ENCODE data around the gene REEP2. TPM values are rescaled to one million over a fixed set of nuclear protein-coding genes. Genes with fewer than 3 reads are reported as not detected.

Gene REEP2, protein sequence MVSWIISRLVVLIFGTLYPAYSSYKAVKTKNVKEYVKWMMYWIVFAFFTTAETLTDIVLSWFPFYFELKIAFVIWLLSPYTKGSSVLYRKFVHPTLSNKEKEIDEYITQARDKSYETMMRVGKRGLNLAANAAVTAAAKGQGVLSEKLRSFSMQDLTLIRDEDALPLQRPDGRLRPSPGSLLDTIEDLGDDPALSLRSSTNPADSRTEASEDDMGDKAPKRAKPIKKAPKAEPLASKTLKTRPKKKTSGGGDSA
- 9.8 and 16.4 TPM in 2 replicates for total RNA-seq

DNA sequence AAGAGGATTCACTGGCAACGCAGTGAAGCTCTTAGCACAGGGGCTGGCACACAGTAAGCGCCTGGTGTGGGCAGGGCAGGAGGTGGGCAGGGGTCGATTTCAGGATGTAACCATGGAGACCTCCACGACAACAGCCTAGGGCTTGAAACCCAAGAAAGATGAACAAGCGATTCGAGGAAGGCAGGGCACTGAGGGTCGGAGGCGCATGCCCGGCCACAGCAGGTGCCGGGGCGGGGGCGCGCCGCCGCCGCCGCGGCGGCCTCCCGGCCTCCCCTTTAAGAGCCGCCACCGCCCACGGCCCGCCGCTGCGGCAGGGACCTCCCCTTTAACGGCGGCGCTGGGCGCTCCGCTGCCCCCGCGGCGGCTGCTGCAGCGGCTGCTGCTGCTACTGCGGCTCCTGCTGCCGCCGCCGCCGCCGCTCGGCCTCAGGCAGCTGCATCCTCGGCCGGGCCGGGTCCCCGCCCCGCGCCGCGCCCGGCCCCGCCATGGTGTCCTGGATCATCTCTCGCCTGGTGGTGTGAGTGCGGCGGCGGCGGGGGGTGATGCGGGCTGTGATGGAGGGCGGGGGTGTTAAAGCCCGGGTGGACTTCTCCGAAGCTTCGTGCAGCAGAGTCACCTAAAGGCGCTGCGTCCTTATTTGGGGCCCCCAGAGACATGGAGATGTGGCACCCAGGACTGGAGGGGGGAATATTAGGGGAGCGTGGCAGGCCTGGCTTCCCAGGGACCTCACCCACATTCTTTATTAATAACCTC, at the start of gene REEP2:
Gene REEP2, plus strand, starts transcription at position 334 of the 753 bp plus-strand sequence. Its CDS starts 152 bp downstream, at position 486.

DNA sequence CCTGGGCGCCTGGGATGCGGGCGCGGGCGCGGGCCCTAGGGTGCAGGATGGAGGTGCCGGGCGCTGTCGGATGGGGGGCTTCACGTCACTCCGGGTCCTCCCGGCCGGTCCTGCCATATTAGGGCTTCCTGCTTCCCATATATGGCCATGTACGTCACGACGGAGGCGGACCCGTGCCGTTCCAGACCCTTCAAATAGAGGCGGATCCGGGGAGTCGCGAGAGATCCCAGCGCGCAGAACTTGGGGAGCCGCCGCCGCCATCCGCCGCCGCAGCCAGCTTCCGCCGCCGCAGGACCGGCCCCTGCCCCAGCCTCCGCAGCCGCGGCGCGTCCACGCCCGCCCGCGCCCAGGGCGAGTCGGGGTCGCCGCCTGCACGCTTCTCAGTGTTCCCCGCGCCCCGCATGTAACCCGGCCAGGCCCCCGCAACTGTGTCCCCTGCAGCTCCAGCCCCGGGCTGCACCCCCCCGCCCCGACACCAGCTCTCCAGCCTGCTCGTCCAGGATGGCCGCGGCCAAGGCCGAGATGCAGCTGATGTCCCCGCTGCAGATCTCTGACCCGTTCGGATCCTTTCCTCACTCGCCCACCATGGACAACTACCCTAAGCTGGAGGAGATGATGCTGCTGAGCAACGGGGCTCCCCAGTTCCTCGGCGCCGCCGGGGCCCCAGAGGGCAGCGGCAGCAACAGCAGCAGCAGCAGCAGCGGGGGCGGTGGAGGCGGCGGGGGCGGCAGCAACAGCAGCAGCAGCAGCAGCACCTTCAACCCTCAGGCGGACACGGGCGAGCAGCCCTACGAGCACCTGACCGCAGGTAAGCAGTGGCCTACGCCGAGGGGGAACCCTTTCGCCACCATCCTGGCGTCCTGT, 26.6 kb downstream of the REEP2 start, which contains the start of gene EGR1:
Gene EGR1, plus strand, starts transcription at position 219 of the 864 bp plus-strand sequence. Its CDS starts 283 bp downstream, at position 502.

Other genes starting within 250 kb of the REEP2 start
- gene CDC23, start 225.7 kb upstream of the REEP2 start, total RNA-seq = 13.1 and 16.7 TPM in 2 replicates
- gene GFRA3, start 164.4 kb upstream of the REEP2 start, total RNA-seq = 0.09 TPM in 1 of 2 replicates, not detected in the other
- 0.26 and 1.1 TPM in 2 replicates for gene CDC25C, start 107.3 kb upstream of the REEP2 start, total RNA-seq
- 32.0 and 41.1 TPM in 2 replicates for gene FAM53C, start 100.8 kb upstream of the REEP2 start, total RNA-seq
- gene KDM3B, start 86.4 kb upstream of the REEP2 start, total RNA-seq = 34.8 and 40.2 TPM in 2 replicates
- gene EGR1, start 26.4 kb downstream of the REEP2 start, total RNA-seq = 1.7 and 2.9 TPM in 2 replicates
- gene ETF1, start 104.2 kb downstream of the REEP2 start, total RNA-seq = 56.0 and 86.2 TPM in 2 replicates
- 205 and 208 TPM in 2 replicates for gene HSPA9, start 136.3 kb downstream of the REEP2 start, total RNA-seq